ENCODE results near the gene SPATA32.

The SPATA32 gene

DNA sequence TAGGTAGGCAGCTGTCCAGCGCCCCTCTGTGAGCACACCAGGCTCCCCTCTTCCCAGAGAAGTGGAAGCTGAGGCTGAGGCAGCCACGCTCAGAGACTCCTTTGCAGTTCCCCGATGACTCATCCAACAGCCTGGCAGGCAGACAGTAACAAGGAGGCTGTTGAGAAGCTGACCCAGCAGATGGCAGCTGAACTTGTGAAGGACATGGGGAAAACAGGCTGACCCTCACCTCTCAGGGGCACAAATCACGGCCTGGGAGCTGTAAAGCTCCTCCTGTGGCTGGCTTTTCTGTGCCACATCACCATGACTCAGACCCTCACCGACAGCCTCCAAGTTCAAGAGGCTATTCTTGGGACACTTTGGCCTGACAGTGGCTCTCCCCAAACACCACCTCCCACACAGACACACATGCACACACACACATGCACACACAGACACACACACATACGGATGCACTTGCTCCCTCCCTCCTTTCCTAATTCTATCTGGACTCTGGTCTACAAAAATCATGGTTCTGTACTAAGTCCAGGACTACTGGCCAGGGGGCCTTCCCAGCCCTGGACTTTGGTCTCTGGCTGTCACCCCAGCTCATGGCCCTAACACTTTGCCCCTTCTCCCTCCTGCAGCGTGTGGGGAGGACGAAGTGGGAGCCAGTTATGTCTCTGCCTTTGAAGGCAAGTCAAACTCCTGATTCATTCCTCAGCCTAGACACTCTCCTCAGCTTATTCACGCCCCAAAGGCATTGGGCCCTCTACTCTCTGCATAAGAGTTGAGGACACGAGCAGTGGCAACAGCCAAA is 31.7 kb upstream of the SPATA32 start:
- DNase-seq, result no peak

DNA sequence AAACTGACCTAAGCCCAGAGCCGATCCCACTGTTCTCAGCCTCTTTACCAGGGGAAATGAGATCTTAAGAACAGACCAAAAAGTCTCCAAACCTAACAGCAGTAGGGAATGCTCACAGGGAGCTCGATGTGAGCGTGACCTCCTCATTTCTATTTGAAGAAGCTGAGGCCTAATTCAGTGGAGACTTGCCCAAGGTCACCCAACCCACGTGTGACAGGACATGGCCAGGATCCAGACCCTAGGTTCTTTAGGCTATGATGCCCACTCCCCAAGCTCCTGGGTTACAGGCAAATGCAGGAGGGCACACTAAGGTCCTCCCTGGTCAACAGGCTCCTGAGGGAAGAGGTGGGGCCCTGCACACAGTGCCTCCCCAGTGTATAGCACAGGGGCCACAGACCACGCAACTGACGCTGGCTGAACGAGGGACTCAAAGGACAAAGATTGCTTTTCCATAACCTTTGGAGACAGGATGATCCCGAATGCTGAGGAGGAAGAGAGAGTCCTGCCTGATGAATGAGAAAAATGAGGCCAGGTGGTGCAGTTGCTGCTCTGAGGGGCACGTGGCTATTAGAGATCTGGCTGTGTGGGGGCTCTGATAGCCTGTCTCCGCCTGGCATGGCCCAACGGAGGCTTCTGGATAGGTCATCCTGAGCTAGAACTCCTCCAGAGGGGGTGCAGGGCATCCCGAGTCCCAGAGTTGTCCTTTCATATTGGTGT is 31.0 kb upstream of the SPATA32 start:
- DNase-seq, result no peak

DNA sequence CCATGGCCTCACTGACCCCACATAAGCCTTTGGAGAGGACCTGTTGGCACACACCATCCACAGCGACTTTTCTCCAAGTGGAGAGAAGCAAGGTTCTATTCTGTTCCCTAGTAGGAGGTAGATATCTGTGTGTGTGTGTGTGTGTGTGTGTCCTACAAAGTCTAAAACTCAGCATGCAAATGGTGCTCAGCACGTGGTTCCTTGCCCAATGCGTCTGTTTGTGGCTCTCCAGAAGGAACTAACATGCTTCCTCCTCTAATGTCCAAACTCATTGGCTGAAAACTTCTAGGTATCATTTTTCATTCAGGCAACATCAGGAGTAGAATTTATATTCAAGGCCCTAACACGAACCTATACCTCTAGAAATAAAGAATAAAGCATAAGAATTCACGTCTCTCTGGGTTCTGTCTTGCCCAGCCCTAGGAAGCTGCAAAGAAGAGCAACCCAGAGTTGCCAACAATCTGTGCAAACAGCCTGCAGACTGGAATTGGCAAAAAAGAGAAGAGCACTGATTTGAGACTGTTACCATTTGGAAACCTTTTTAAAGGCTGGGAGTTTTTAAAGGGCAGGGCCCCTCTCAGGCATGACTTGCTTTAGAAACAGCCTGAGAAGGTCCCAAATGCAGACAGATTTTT is 29.4 kb upstream of the SPATA32 start:
- DNase-seq, result no peak

DNA sequence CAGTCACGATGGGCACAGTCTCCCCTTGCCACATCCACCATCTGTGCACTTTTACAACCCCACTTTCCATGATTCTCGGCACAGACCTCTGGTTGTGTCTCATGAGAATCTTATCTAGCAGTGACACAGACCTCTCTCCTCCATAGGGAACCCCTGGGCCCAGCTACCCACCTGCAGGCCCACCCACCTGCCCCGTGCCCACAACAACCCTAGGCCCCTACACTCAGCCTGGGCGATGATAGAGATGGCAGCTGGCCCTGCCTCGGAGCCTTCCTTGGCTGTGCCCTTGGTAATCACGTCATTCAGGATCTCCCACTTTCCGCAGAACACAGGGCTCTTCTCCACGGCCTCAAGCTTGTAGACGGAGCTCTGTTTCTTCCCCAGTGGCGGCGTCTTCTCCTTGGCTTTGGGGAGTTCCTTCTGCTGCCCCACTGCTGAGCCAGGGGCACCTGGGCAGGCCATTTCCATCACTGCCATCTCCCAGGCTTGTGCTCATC is 28.4 kb upstream of the SPATA32 start:
- no peak for DNase-seq

DNA sequence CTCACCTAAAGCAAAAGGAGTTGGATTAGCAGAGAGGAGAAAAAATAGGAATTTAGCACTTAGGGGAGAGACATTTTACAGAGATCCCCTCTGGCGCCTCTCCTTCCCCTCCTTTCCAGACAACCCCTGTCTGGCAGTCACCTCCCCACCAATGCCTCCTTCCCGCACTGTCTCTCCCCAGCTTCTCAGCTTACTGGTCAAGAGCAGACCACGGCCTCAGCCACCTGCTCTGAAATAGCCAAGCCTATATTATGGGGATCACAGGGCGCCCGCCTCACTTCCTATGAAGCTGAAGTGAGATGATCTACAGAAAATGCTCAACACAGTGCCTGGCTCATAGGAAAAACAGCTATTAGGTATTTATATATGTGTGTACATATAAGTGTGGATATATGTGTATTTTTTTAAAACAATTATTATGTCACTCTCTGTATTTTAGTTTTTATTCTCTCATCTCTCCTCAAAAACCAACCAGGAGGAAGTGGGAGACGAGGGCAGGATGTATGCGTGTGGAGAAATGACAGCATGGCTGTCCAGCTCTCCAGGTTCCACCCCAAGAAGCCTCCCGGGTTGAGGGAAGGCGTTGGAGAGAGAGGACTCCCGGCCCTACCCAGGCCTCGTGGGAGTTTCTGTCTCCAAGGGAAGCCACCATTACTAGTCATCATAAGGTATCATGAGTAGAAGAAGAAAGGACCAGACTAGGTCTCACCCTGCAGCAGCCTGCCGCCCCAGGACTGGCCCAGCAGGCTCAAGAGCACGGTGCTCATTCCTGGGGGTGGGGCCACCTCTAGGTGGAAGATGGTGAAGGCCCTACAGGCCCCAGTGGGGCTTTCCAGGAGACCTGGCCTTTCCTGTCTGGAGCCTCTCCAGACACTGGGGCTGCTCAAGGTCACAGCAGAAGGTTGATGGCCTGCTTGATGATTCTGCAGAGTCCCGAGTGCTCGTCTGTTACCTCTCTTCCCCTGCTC is 27.7 kb upstream of the SPATA32 start:
- no peak for DNase-seq

DNA sequence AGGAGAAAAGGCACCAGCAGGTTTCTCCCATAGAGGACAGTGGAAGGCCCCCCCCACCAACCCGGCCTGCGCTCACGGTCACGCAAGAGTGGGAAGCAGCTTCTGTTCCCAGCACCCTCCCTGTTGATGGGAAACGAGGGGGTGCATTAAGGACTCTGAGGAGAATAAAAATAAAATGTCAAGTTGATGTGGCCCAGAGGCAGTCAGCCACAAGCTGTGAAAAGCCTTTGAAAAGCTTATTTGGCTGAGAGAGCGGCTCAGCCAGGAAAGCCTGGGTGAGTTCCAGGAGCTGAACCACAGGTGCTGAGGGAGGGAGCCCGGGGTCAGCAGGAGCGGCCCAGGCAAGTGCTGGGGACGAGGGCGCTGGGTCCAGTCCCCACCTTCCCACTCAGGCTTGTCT is 26.9 kb upstream of the SPATA32 start:
- DNase-seq, result peak; percentile 56

DNA sequence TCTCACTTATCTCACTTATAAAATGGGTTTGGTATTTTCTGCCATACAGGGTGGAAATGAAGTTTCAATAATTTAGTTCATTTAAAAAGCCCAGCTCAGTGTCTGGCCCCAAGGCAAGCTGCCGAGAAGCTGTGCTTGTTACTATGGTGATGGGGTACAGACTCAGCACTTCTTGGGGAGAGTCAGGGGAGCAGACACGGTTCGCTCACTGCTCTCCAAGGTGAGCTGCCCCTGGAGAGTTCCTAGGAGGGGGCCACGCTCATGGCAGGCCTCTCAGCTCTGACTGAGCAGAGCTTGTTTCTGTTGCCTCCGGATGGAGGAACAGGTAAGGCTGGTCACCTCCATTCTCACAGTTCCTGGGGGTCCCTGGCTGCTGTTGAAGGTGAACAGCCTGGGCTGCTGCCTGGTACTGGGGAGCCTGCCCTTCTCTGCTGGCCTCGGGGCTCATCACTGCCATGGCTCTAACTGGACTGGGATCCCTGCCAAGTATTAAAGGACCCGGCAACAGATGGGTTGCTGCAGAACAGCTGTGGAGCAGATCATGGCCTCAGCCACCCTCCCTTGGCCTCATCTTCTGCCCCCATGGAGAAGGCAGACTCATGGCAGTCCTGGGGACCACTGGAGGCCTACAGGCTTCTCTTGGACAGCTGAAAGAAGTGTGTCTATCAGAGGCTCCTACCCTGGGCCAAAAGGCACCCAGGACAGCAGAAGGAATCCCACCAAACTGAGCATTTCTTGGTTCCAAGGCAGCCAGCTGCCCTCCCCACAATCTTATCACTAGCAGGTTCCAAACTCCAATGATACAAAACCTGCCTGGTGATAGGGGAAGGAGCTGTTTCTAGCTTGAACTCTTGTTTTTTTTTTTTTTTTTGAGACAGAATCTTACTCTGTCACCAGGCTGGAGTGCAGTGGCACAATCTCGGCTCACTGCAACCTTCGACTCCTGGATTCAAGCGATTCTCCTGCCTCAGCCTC is 25.9 kb upstream of the SPATA32 start:
- peak; percentile 31 for DNase-seq

DNA sequence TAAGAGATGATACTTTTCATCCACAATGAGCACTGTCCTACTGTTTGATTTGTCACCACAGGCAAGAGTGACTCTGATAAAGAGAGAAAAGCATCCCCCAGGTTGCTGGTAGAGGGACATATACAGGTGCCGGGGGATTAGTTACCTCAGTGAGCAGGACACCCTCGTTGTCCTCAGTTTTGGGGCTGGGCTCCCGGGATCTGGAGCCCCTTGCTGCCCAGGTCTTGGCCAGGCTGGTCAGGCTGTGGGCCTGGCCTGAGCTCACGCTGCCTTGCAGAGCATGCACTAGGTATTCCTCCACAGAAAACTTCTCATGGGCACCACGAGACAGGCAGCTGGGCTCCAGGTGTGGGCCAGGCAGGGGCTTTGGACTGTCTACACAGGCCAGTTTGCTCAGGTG is 24.4 kb upstream of the SPATA32 start:
- no peak for DNase-seq

DNA sequence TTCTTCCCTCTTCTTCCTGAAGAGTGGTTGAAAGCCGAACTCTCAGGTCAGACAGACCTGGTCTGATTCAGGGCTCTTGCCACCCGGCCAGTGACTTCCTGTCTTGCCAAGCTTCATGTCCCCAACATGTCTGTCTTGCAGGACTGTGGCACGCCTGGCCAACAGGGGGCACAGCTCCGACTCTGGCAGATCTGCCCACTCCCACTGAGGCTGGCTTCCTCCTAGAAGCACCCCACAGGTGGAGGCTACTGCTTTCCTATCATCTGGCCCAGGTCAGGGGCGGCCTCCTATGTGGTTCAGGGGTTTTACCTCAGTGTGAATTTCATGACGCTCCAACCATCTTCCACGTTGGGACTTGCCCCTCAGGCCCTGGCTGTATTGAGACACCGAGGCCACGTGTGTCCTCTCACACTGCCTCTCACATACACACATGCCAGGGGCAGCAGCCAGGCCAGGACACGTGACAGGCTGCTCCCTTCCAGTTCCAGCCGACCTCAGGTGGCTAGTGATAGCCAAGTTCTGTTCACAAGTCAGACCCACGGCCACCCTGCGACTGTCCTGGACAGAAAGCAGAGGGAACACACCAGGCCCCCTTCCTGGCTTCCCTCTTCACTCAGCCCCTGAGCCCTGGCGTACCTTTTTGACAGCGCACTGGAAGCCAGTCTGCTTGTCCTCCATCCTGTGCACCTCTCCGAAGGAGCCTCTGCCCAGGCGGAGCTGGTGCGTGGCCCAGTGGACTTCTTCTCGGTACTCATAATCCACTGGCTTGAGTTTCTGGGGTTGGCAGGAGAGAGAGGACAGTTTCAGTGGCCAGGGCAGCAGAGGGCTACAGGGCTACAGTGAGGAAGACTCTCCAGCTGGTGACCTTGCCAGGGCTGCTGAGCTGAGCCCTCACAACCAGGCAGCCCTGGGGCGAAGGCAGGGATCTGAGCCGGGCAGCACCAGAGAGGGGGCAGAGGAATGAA is 22.6 kb upstream of the SPATA32 start:
- no peak for DNase-seq

DNA sequence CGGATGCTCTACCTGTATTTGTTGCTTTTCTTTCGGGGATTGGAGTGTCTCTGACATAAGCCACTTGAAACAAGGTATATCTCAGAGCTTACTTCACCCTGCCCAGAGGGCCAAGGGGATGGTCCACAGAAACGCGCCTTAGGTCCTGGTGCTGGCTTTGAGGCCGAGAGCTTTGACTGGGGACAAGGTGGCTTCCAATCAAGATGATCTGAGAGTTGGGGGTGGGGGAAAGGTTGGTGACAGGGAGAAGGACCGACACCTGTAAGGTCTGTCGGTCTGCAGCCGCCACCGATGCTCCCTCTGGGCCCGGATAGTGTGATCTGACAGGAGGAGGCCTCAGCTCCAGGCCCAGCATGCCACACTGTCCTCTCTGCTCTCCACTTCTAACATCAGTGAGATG is 21.8 kb upstream of the SPATA32 start:
- no peak for DNase-seq

DNA sequence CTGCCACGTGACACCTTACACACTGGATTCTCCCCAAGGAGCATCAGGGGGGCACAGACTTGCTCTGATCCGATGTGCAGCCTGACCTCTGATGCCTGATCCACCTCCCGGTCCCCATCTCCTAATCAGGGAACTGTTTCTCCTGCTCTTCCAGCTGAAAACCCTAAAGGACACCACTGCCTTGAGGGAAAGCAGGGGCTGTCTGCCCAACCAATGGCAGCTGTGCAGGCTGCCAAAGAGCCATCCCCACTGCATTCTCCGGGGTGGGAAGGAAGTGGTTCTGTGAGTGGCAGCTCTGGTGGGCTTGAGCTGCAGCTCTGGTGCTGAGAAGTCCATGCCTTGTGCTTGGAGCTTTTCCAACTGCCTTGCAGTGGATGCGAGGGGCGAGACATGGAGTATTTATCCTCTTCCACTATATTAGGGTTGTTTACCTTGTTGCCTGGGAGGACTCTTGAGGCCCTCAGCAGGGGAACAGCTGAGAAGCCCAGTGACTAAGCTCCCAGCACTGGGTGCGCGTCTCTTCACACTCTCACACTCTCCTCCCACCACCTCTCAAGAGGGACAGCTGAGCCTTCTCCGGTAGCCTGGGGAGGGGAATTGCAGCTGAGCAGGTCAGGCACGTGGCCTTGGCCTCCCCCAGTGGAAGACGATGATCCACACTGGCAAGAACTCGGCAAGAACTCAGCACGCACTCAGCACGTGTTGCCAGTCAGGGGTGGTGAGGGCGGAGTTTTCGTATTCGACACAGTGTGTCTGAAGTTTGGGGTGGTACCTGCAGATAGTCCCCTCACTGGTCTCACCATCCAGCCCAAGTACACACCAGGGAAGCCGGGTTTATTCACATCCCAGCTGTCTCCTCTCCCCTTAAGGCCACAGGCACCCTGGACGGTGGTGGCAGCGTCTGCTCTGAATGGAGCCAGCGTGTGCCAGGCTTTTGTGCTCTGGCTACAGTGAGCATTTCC is 21.1 kb upstream of the SPATA32 start:
- peak; percentile 60 for DNase-seq

DNA sequence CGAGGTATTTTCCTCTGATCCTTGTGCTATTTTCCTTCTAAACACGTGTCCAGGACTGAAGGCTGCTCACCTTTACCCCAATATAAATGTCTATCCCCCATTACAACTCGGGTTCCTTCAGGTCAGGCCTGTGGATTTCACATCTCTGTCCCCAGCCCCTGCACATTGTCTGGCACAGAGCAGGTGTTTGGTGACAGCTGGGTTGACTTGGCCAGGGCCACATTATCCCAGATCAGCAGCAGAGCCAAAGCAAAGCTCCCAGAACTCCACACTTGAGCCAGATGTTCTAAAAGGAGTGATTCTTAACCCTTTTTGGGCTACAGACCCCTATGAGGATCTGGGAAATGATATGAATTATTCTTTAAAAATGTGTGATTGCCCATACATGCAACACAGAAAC is 18.0 kb upstream of the SPATA32 start:
- no peak for DNase-seq

DNA sequence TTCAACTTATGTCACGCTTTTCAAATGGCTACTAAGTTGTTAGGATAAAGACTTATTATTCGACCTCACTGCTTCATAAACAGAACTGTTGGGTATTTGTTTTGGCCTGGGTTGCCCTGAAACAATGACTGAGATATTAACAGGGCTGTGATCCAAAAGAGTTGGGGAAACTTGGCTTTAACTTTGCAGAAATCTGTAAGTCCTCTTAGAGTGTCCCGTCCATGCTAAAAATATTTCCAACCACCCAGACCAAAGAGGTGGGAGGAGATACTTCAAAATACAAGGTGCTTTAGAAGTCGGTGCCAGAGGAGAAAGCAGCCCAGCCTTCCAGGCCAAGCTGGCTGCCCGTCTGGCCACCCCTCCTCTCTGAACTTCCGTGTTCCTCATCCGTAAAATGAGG is 16.1 kb upstream of the SPATA32 start:
- DNase-seq, result no peak

DNA sequence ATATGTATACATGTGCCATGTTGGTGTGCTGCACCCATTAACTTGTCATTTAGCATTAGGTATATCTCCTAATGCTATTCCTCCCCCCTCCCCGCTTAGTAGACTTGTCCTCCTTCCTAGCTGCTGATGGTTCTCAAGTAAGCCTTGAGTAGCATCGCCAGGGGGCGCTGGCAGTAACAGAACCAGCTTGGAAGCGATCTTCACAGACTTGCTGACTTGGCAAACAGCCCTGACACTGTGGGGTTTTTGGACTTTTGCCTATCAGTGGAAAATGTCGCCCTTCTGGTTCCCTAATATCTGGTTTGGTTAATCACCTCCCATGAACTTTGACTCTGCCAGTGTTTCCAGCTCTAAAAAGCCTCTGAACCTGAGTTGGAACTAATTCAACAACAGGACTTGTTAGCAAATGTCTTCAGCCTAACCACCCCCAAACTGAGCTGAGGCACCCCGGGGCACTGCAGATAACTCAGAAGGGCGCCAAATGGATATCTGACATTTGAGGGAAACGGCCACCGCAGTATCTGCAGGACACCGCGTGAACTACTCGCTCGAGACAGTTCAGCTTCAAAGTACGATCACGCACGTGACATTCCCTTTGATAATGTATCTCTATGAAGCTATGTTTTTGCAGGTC is 15.4 kb upstream of the SPATA32 start:
- peak; percentile 47 for DNase-seq

DNA sequence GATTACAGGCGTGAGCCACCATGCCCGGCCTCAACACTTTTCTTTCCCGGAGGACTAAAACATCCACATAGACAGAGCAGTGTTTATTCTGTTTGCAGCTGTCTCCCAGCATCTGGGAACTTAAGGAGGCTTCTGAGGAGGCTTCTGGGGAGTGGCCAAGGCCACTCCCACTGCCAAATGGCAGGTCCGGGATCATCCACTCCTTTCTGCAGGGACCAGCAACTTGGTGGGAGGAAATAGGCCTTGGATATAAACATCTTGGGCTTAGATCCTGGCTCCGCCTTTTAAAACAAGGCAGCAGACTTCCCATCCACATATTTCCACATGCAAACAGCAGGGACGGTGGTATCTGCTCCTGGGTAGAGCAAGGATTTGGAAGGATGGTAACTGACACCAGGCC is 14.1 kb upstream of the SPATA32 start:
- DNase-seq, result no peak

DNA sequence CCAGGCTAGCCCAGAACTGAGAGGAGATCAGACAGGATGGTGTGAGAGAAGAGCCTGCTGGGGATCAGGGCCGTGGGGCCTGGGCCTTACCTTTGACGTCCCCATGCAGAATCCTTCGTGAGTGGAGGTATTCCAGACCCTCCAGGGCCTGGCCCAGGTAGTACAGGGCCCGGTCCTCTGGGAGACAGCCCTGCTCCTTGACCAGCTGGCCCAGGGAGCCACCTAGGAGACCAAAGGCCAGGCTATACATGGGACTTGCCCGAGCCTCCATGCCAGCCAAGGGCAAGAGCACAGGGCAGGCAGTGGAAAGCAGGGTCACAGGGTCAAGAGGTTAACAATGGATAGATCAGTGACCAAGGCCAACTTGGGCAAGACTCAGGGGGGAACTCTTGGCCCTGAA is 12.1 kb upstream of the SPATA32 start:
- DNase-seq, result no peak

DNA sequence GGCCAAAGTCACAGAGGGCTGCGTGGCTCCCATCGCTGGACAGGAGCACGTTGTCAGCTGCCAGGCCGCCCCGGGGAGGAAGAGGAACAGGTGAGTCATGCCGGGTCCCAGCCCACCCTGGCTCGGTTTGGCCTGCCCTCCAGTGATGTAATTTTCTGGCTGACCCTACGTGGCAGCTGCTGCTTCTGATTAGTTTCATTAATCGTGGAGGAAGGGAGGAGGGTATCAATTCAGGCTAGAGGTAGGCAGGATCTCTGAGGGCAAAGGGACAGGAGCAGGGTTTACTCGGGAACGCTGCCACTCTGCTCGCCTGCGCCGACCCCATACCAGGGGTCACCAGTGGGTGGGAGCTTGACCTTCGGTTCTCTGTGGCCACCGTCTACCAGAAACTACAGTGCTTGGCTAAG is 11.7 kb upstream of the SPATA32 start:
- no peak for DNase-seq

DNA sequence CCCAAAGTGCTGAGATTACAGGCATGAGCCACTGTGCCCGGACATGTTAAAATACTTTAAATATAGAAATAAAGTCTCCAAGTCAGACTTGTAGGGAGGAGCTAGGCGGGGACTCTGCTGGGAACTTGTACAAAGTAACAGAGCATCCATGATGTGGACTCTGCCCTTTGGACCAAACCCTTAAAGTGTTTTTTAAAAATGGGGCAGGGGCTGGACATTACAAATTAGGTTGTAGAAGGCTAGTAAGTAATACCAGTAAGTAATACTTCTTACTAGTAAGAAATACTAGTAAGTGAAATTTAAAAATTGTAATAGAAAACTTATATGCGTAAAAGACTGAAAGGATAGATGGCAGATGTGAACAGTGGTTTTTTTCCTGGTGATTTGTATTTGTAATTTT is 9.7 kb upstream of the SPATA32 start:
- DNase-seq, result no peak
